IMR-90 (cell line): ENCODE measurements around the gene CST1. TPM values are rescaled to one million over a fixed set of nuclear protein-coding genes. Genes with fewer than 3 reads are reported as not detected.
"Not testable (repeated sequence)": the region's sequence is repeated elsewhere in the genome, so short reads cannot be mapped to it uniquely, and the experiment has no call there.

ENCODE experiments used
- ATAC-seq: fragments of 200-7000 bp; cut with Tn5 transposase; 2 replicates; pipeline ENCODE4 v1.9.1; 2020; ENCODE audit warnings: low read depth, mild to moderate bottlenecking, moderate library complexity
- BruUV-seq: library from RNA; stranded (reverse); fragments of 400-500 nt; replicated peaks from 2 replicates; lab custom pipeline; 2021; lab: Mats Ljungman, UMichigan
- CTCF ChIA-PET: fragments of 300-600 bp; formaldehyde crosslinking; extraction: SDS; loops from one replicate; lab custom pipeline; 2021; ENCODE audit warnings: antibody characterized with exemption; lab: Yijun Ruan, JAX
- POLR2A ChIA-PET: fragments of 300-600 bp; sonication (Branson Sonifier 250); formaldehyde crosslinking; loops from one replicate; lab custom pipeline; 2022; ENCODE audit warnings: antibody characterized with exemption; ENCODE audit not compliant: unreplicated experiment; lab: Charles Lee
- DNase-seq: peaks from one replicate; pipeline ENCODE4 v3.0.0; 2013
- H2AFZ ChIP-seq: replicated peaks from 2 replicates; pipeline ENCODE3; 2013; ENCODE audit warnings: low read length, mild to moderate bottlenecking; ENCODE audit not compliant: poor library complexity
- H2AK5ac ChIP-seq: 2 replicates; pipeline ENCODE4 v1.6.1; 2013; ENCODE audit warnings: low read depth, low read length, inconsistent platforms
- H2AK9ac ChIP-seq: replicated peaks from 2 replicates; pipeline ENCODE3; 2013; ENCODE audit warnings: mild to moderate bottlenecking, low read depth, low read length, moderate library complexity; ENCODE audit not compliant: poor library complexity
- H2BK120ac ChIP-seq: 2 replicates; pipeline ENCODE4 v1.6.1; 2013; ENCODE audit warnings: low read depth, low read length, inconsistent platforms
- H2BK15ac ChIP-seq: 3 replicates; pipeline ENCODE4 v1.6.1; 2013; ENCODE audit warnings: low read depth, low read length, inconsistent platforms
- H2BK20ac ChIP-seq: 2 replicates; pipeline ENCODE4 v1.6.1; 2013; ENCODE audit warnings: low read depth, mild to moderate bottlenecking, inconsistent platforms, low read length, moderate library complexity
- H2BK5ac ChIP-seq: 2 replicates; pipeline ENCODE4 v1.6.1; 2013; ENCODE audit warnings: mild to moderate bottlenecking, low read depth, low read length, inconsistent platforms; ENCODE audit not compliant: poor library complexity, severe bottlenecking
- H3K14ac ChIP-seq: replicated peaks from 2 replicates; pipeline ENCODE4 v1.6.1; 2013; ENCODE audit warnings: low read depth, low read length, inconsistent platforms
- H3K18ac ChIP-seq: 2 replicates; pipeline ENCODE4 v1.6.1; 2013; ENCODE audit warnings: low read depth, low read length, control low read depth
- H3K23ac ChIP-seq: 2 replicates; pipeline ENCODE4 v1.6.1; 2013; ENCODE audit warnings: low read depth, low read length, inconsistent platforms
- H3K27ac ChIP-seq: 2 replicates; pipeline ENCODE4 v1.5.1; 2013; ENCODE audit warnings: mild to moderate bottlenecking, control low read depth, low read length; ENCODE audit not compliant: insufficient read depth
- H3K27me3 ChIP-seq: 2 replicates; pipeline ENCODE4 v1.6.1; 2013; ENCODE audit warnings: low read length; ENCODE audit not compliant: control insufficient read depth, insufficient read depth
- H3K36me3 ChIP-seq: 2 replicates; pipeline ENCODE4 v1.6.1; 2013; ENCODE audit warnings: low read length, mixed read lengths; ENCODE audit not compliant: control insufficient read depth, insufficient read depth
- H3K4ac ChIP-seq: 2 replicates; pipeline ENCODE4 v1.6.1; 2013; ENCODE audit warnings: low read depth, low read length, inconsistent platforms
- H3K4me1 ChIP-seq: 2 replicates; pipeline ENCODE4 v1.6.1; 2013; ENCODE audit warnings: low read length, mixed read lengths; ENCODE audit not compliant: control insufficient read depth, insufficient read depth
- H3K4me2 ChIP-seq: 2 replicates; pipeline ENCODE4 v1.6.1; 2013; ENCODE audit warnings: low read depth, mild to moderate bottlenecking, control low read depth, low read length, moderate library complexity
- H3K4me3 ChIP-seq: 2 replicates; pipeline ENCODE4 v1.5.1; 2013; ENCODE audit warnings: low read depth, mild to moderate bottlenecking, control low read depth, low read length, moderate library complexity; ENCODE audit not compliant: insufficient read depth
- H3K56ac ChIP-seq: 2 replicates; pipeline ENCODE4 v1.6.1; 2013; ENCODE audit warnings: low read length, inconsistent platforms; ENCODE audit not compliant: insufficient read depth; ENCODE audit errors: extremely low read depth
- H3K79me1 ChIP-seq, 2 experiments: 2 replicates each; pipeline ENCODE4 v1.6.1; 2013; ENCODE audit warnings: low read length in 2 of 2, inconsistent platforms in 1 of 2, low read depth in 1 of 2
- H3K9ac ChIP-seq: 2 replicates; pipeline ENCODE4 v1.6.1; 2013; ENCODE audit warnings: low read depth, low read length, control low read depth
- H3K9me1 ChIP-seq: 2 replicates; pipeline ENCODE4 v1.6.1; 2013; ENCODE audit warnings: low read length, inconsistent platforms; ENCODE audit not compliant: insufficient read depth
- H3K9me3 ChIP-seq: 2 replicates; pipeline ENCODE4 v1.6.1; 2013; ENCODE audit warnings: low read length; ENCODE audit not compliant: control insufficient read depth, insufficient read depth
- H4K20me1 ChIP-seq: 2 replicates; pipeline ENCODE4 v1.6.1; 2013; ENCODE audit warnings: low read length, inconsistent platforms; ENCODE audit not compliant: insufficient read depth
- H4K5ac ChIP-seq: 2 replicates; pipeline ENCODE4 v1.6.1; 2013; ENCODE audit warnings: mild to moderate bottlenecking, low read depth, low read length, control low read depth
- H4K8ac ChIP-seq, 2 experiments: 2 replicates each; pipeline ENCODE4 v1.6.1; 2013; ENCODE audit warnings: low read depth in 2 of 2, low read length in 2 of 2, control low read depth in 1 of 2, inconsistent platforms in 1 of 2
- H4K91ac ChIP-seq: 2 replicates; pipeline ENCODE4 v1.6.1; 2013; ENCODE audit warnings: low read depth, low read length, inconsistent platforms; ENCODE audit not compliant: insufficient read depth
- WGBS, 2 experiments: methylation state at CpG; one replicate each; pipeline versions ENCODE4 v1.1.5 to v1.1.7; 2013; ENCODE audit warnings: missing lambda C conversion rate in 2 of 2; ENCODE audit not compliant: insufficient read length in 1 of 2; ENCODE audit errors: extremely low coverage in 2 of 2; 5-methylcytosine and 5-hydroxymethylcytosine counted together
- dilution Hi-C: fragments of 300-500 bp; cut with HindIII; formaldehyde crosslinking; loops from one replicate; pipeline ENCODE4 v1.14.3; 2018; ENCODE audit warnings: low sequenced_read_pairs; ENCODE audit not compliant: unreplicated experiment
- in situ Hi-C: fragments of 300-500 bp; cut with MboI; formaldehyde crosslinking; loops from 3 replicates; pipeline ENCODE4 v1.14.3; 2019; ENCODE audit warnings: low sequenced_read_pairs, inconsistent platforms, mixed read lengths
- intact Hi-C: fragments of 100-400 bp; cut with micrococcal nuclease; formaldehyde crosslinking; loops from 2 replicates; pipeline ENCODE4 v1.10.0; 2022
- polyA plus RNA-seq, 3 experiments: library from polyadenylated mRNA; depleted of rRNA; stranded (reverse); fragments of >200 nt; gene quantifications; 2 replicates each; pipeline ENCODE4 v1.2.3, GENCODE V29; 2012; ENCODE audit warnings: low replicate concordance in 1 of 3
- total RNA-seq: library from RNA; depleted of rRNA; stranded (reverse); fragments of >200 nt; gene quantifications from 2 replicates; pipeline ENCODE4 v1.2.3, GENCODE V29; 2012

CST1 gene
- total and polyA plus RNA-seq, 2 of the 4 experiments (the other 2 are of a cell fraction), result not detected

- H3K27ac ChIP-seq, H3K27me3 ChIP-seq, H4K8ac ChIP-seq, H3K9me3 ChIP-seq, H3K36me3 ChIP-seq, H2BK20ac ChIP-seq, dilution Hi-C loops, intact Hi-C loops, H4K91ac ChIP-seq, in situ Hi-C loops, H3K18ac ChIP-seq, H2AK9ac ChIP-seq, POLR2A ChIA-PET, H3K4ac ChIP-seq, H3K9ac ChIP-seq, H3K14ac ChIP-seq, H2AFZ ChIP-seq, H3K4me2 ChIP-seq, H3K23ac ChIP-seq, H3K4me3 ChIP-seq, H2BK5ac ChIP-seq, H2AK5ac ChIP-seq, H3K4me1 ChIP-seq, H2BK120ac ChIP-seq, H2BK15ac ChIP-seq, ATAC-seq, BruUV-seq, H3K56ac ChIP-seq, H3K9me1 ChIP-seq, DNase-seq, H4K5ac ChIP-seq, H4K20me1 ChIP-seq, CTCF ChIA-PET, H3K79me1 ChIP-seq: not testable (repeated sequence)
- no CpG with 5 or more reads among the region's 10 CpGs for WGBS, 2 experiments
Observed at GRCh38 chr20:23748975-23749374, 1.8 kb downstream of the CST1 start.

GRCh38 chr20:23747551-23747950 lies 3.2 kb downstream of the CST1 start:
- dilution Hi-C loops, H3K9me1 ChIP-seq, H3K79me1 ChIP-seq, H3K23ac ChIP-seq, H4K5ac ChIP-seq, H2BK15ac ChIP-seq, intact Hi-C loops, H3K9me3 ChIP-seq, H2BK5ac ChIP-seq, H3K27ac ChIP-seq, in situ Hi-C loops, H3K27me3 ChIP-seq, H3K4me1 ChIP-seq, H4K91ac ChIP-seq, POLR2A ChIA-PET, H3K4me3 ChIP-seq, H4K20me1 ChIP-seq, H2AK9ac ChIP-seq, H3K9ac ChIP-seq, BruUV-seq, H3K36me3 ChIP-seq, H3K4ac ChIP-seq, DNase-seq, H2AFZ ChIP-seq, H3K18ac ChIP-seq, H3K14ac ChIP-seq, H4K8ac ChIP-seq, CTCF ChIA-PET, H2AK5ac ChIP-seq, H3K56ac ChIP-seq, H3K4me2 ChIP-seq, ATAC-seq, H2BK20ac ChIP-seq, H2BK120ac ChIP-seq: not testable (repeated sequence)
- WGBS, 2 experiments, result 47% methylated on average over 2 of the region's 7 CpGs; no CpG with 5 or more reads in 1 of the 2 experiments
